K562 (cell line): ENCODE measurements around the gene ALK. TPM values are rescaled to one million over a fixed set of nuclear protein-coding genes. Genes with fewer than 3 reads are reported as not detected.

Experiments
- ATAC-seq: fragments of 200-7000 bp; cut with Tn5 transposase; 3 replicates; pipeline ENCODE4 v1.9.1; 2020; ENCODE audit warnings: moderate library complexity
- BruUV-seq: library from RNA; stranded (reverse); fragments of 400-500 nt; replicated peaks from 2 replicates; lab custom pipeline; 2021; lab: Mats Ljungman, UMichigan
- CTCF ChIA-PET: fragments of 300-600 bp; formaldehyde crosslinking; extraction: SDS; loops from one replicate; lab custom pipeline; 2021; ENCODE audit warnings: low intra/inter-chr PET ratio; lab: Yijun Ruan, JAX
- POLR2A ChIA-PET: fragments of 300-600, 350-650 bp; sonication (Branson Sonifier 250); formaldehyde crosslinking; extraction: SDS; loops from one replicate; lab custom pipeline; 2021; ENCODE audit warnings: antibody characterized with exemption, inconsistent platforms; lab: Yijun Ruan, JAX
- DNase-seq, 4 experiments: peaks; one replicate each; pipeline versions ENCODE4 v3.0.0 to v3.0.0-alpha.2; 2011 to 2018; ENCODE audit warnings: low spot score in 3 of 4, mixed read lengths in 3 of 4; ENCODE audit errors: extremely low read depth in 1 of 4
- FAIRE-seq: peaks from 2 replicates; lab custom pipeline; 2011; peaks lifted over from hg19 to GRCh38; lab: Jason Lieb, UNC
- H2AFZ ChIP-seq: 2 replicates; pipeline ENCODE4 v1.6.0; 2011; ENCODE audit warnings: low read depth, low read length, control low read depth, inconsistent platforms
- H3K27ac ChIP-seq: fragments of 200-600 bp; 3 replicates; pipeline ENCODE4 v1.8.0; 2011; ENCODE audit warnings: low read depth, mild to moderate bottlenecking, control low read depth, inconsistent platforms, low read length, moderate library complexity, mixed read lengths; ENCODE audit errors: extremely low read depth
- H3K27me3 ChIP-seq, 2 experiments: fragments of 300-600 bp in 1 of 2; 2 replicates in 1 of 2; 3 replicates in 1 of 2; pipeline versions ENCODE4 v1.6.0 to v1.8.0; 2011; ENCODE audit warnings: inconsistent platforms in 2 of 2, low read length in 2 of 2, mild to moderate bottlenecking in 1 of 2, mixed read lengths in 1 of 2, moderate library complexity in 1 of 2; ENCODE audit not compliant: control insufficient read depth in 2 of 2, insufficient read depth in 2 of 2
- H3K36me3 ChIP-seq: fragments of 300-600 bp; 3 replicates; pipeline ENCODE4 v1.8.0; 2011; ENCODE audit warnings: mild to moderate bottlenecking, low read length, inconsistent platforms; ENCODE audit not compliant: control insufficient read depth, insufficient read depth
- H3K4me1 ChIP-seq, 2 experiments: fragments of 200-600 bp in 1 of 2; replicated peaks in 1 of 2; 2 replicates in 1 of 2; 3 replicates in 1 of 2; pipeline versions ENCODE4 v1.5.1 to v1.8.0; 2011; ENCODE audit warnings: inconsistent platforms in 2 of 2, low read length in 2 of 2, mild to moderate bottlenecking in 1 of 2, mixed read lengths in 1 of 2, moderate library complexity in 1 of 2; ENCODE audit not compliant: control insufficient read depth in 2 of 2, insufficient read depth in 2 of 2
- H3K4me2 ChIP-seq: 2 replicates; pipeline ENCODE4 v1.6.1; 2011; ENCODE audit warnings: low read length, control low read depth, inconsistent platforms, mixed read lengths; ENCODE audit not compliant: insufficient read depth
- H3K4me3 ChIP-seq: fragments of 200-600 bp; sonication (generic), shearing (Covaris generic); 2 replicates; pipeline ENCODE4 v1.5.1; 2016; ENCODE audit warnings: control low read depth, inconsistent platforms
- H3K79me2 ChIP-seq: fragments of 200-600 bp; 3 replicates; pipeline ENCODE4 v1.8.0; 2011; ENCODE audit warnings: low read length, inconsistent platforms; ENCODE audit not compliant: control insufficient read depth, insufficient read depth
- H3K9ac ChIP-seq, 2 experiments: 2 replicates each; pipeline versions ENCODE4 v1.6.0 to v1.6.1; 2011; ENCODE audit warnings: low read depth in 2 of 2, low read length in 2 of 2, control low read depth in 1 of 2, inconsistent platforms in 1 of 2, mild to moderate bottlenecking in 1 of 2, mixed read lengths in 1 of 2; ENCODE audit not compliant: insufficient read depth in 1 of 2
- H3K9me1 ChIP-seq: one replicate; pipeline ENCODE4 v1.6.0; 2011; ENCODE audit warnings: inconsistent platforms, mild to moderate bottlenecking, low read length, moderate library complexity; ENCODE audit not compliant: control insufficient read depth, insufficient read depth
- H3K9me3 ChIP-seq: replicated peaks from 2 replicates; pipeline ENCODE4 v1.5.1; 2011; ENCODE audit warnings: low read depth, low read length, inconsistent platforms; ENCODE audit not compliant: control insufficient read depth, insufficient read depth
- H4K20me1 ChIP-seq: replicated peaks from 2 replicates; pipeline ENCODE4 v1.6.1; 2011; ENCODE audit warnings: low read length, inconsistent platforms, mixed read lengths; ENCODE audit not compliant: control insufficient read depth, insufficient read depth
- BMI1 ChIP-seq: fragments of 150-350 bp; IDR thresholded peaks from 2 replicates; pipeline ENCODE4 v1.6.1; 2014; ENCODE audit warnings: low read length
- HNRNPH1 ChIP-seq: fragments of 200-400 bp; formaldehyde crosslinking; optimal IDR thresholded peaks from 2 replicates; pipeline ENCODE3; 2017; ENCODE audit warnings: low read depth, mild to moderate bottlenecking, low read length, moderate library complexity
- PBX2 ChIP-seq, 2 experiments: IDR thresholded peaks in 1 of 2; conservative IDR thresholded peaks in 1 of 2; 2 replicates each; pipeline ENCODE4 v1.6.1; 2016; ENCODE audit warnings: low read depth in 2 of 2, mild to moderate bottlenecking in 1 of 2, missing compliant biosample characterization in 1 of 2, missing genetic modification characterization in 1 of 2, moderate library complexity in 1 of 2
- SMARCA4 ChIP-seq: fragments of 450-650 bp; IDR thresholded peaks from 2 replicates; pipeline ENCODE4 v1.6.1; 2016
- XRCC4 ChIP-seq: IDR thresholded peaks from one replicate; pipeline ENCODE4 v1.6.1; 2011; ENCODE audit not compliant: insufficient read depth, insufficient read length; ENCODE audit errors: extremely low read depth
- ZBTB33 ChIP-seq: sonication (generic); formaldehyde crosslinking; IDR thresholded peaks from 2 replicates; pipeline ENCODE4 v1.8.1; 2023; ENCODE audit warnings: mild to moderate bottlenecking, missing genetic modification reagents
- ZSCAN32 ChIP-seq: fragments of 450-650 bp; formaldehyde crosslinking; IDR thresholded peaks from 2 replicates; pipeline ENCODE4 v1.4.0; 2020; ENCODE audit warnings: mild to moderate bottlenecking, moderate library complexity
- WGBS: fragments of 100-300 bp; shearing (Covaris generic); methylation state at CpG from one replicate; pipeline ENCODE4 v1.1.6; 2016; ENCODE audit warnings: low coverage, mixed read lengths; ENCODE audit not compliant: insufficient coverage; ENCODE audit errors: missing lambda C conversion rate; 5-methylcytosine and 5-hydroxymethylcytosine counted together
- in situ Hi-C: fragments of 300-500 bp; cut with MboI; formaldehyde crosslinking; loops from 4 replicates; pipeline ENCODE4 v1.15.0; 2018; ENCODE audit warnings: inconsistent platforms, mixed read lengths
- intact Hi-C: fragments of 100-400 bp; cut with micrococcal nuclease; formaldehyde crosslinking; loops from 2 replicates; pipeline ENCODE4 v1.14.2; 2022
- polyA plus RNA-seq, 8 experiments: library from polyadenylated mRNA; depleted of rRNA in 4 of 8; stranded (reverse) in 5 of 8; unstranded in 3 of 8; fragments of >200 nt; fragmentation: Nextera tagmentation in 2 of 8; fragmentation: Illumina TruSeq in 1 of 8; extraction: Ambion mirVana in 2 of 8; extraction: Trizol in 1 of 8; gene quantifications; 2 replicates each; pipeline versions ENCODE4 v1.2.1 to v1.2.3, GENCODE V29; 2011 to 2014; ENCODE audit warnings: inconsistent platforms in 1 of 8, missing spikeins in 1 of 8
- total RNA-seq, 7 experiments: library from RNA; depleted of rRNA in 6 of 7; stranded (reverse); fragments of >200 nt in 6 of 7; fragmentation: Illumina TruSeq in 2 of 7; extraction: Trizol in 2 of 7; gene quantifications; 2 replicates each; pipeline versions ENCODE4 v1.2.1 to v1.2.3, GENCODE V29; 2011 to 2021; ENCODE audit warnings: low replicate concordance in 1 of 7
- TF ChIP-seq, protein P1 (sequence below), 2 experiments: fragments of 450-650 bp; IDR thresholded peaks; 2 replicates each; pipeline ENCODE4 v1.6.1; 2016
- TF ChIP-seq, protein P2 (sequence below): sonication (generic); formaldehyde crosslinking; IDR thresholded peaks from 2 replicates; pipeline ENCODE4 v1.5.0; 2020; ENCODE audit warnings: missing genetic modification reagents

ALK gene
- total and polyA plus RNA-seq, 9 of the 15 experiments (the other 6 are each of a cell fraction or from before 2014, with no cell fraction given): not detected

DNA sequence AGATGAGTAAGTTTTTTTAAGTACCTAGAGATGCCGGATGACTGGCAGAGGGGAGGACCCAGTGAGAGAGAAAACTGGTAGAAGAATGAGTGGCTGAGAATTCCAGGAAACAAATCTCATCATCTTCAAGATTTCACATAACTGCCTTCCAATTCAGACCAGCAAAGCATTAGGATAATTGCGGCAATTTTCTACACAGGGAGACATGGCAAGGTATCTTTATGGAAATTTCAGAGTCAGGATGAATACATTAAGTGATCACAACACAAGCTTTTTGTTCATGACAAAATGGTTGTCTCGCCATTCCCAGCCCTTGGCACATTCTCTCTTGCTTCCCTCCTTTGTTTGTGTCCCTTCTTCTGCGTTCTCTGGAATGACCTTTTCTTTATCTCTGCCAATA, 82.1 kb downstream of the ALK start:
- intact Hi-C loops: loop anchor here (5.0 kb wide), 1 partner anchor 882 kb away; no protein-coding TSS in a partner anchor
- Histone ChIP-seq H4K20me1 (no peaks in the 10 kb centered on the region), H3K9me3 (no peaks in the 10 kb centered on the region), H3K9ac (no peak overlapping the region), H3K36me3 (no peaks in the 10 kb centered on the region), H3K4me1 (no peaks in the 10 kb centered on the region), H3K4me2 (no peak overlapping the region), H3K9me1 (no peaks in the 10 kb centered on the region), H3K4me3 (no peak overlapping the region), H3K27me3 (no peaks in the 10 kb centered on the region), H3K27ac (no peak overlapping the region), H3K79me2 (no peaks in the 10 kb centered on the region), H2AFZ (no peak overlapping the region)
- no peak for ATAC-seq
- CTCF ChIA-PET: no interaction called here
- DNase-seq: no peak
- TF ChIP-seq BMI1: no peak
- TF ChIP-seq XRCC4: no peak
- no peak for TF ChIP-seq HNRNPH1
- TF ChIP-seq ZBTB33 (CRISPR knock-in tag): no peak
- TF ChIP-seq, protein P1, sequence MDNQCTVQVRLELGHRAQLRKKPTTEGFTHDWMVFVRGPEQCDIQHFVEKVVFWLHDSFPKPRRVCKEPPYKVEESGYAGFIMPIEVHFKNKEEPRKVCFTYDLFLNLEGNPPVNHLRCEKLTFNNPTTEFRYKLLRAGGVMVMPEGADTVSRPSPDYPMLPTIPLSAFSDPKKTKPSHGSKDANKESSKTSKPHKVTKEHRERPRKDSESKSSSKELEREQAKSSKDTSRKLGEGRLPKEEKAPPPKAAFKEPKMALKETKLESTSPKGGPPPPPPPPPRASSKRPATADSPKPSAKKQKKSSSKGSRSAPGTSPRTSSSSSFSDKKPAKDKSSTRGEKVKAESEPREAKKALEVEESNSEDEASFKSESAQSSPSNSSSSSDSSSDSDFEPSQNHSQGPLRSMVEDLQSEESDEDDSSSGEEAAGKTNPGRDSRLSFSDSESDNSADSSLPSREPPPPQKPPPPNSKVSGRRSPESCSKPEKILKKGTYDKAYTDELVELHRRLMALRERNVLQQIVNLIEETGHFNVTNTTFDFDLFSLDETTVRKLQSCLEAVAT (IDR thresholded peaks at IDR 0.05): no peak
- no peak for TF ChIP-seq ZSCAN32
- no peak for TF ChIP-seq PBX2 (CRISPR knock-in tag; IDR thresholded peaks at IDR 0.05; ENCODE audit: low read depth)
- no peak for TF ChIP-seq PBX2 (tag; conservative IDR thresholded peaks at IDR 0.05; ENCODE audit: low read depth)
- TF ChIP-seq, protein P2, sequence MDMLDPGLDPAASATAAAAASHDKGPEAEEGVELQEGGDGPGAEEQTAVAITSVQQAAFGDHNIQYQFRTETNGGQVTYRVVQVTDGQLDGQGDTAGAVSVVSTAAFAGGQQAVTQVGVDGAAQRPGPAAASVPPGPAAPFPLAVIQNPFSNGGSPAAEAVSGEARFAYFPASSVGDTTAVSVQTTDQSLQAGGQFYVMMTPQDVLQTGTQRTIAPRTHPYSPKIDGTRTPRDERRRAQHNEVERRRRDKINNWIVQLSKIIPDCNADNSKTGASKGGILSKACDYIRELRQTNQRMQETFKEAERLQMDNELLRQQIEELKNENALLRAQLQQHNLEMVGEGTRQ (CRISPR knock-in tag): no peak
- TF ChIP-seq SMARCA4: no peak
- 5% methylated on average over 4 of the region's 4 CpGs for WGBS
- in situ Hi-C loops: no loop called here
- POLR2A ChIA-PET: no interaction called here
- FAIRE-seq: no peak
- BruUV-seq: no TSS peak
